Esophagus muscularis mucosa (tissue), 4 donors: ENCODE data around the gene NIP7. TPM values are rescaled to one million over a fixed set of nuclear protein-coding genes. Genes with fewer than 3 reads are reported as not detected.

ENCODE experiments used
- DNase-seq: peaks from one replicate; pipeline ENCODE4 v3.0.0-alpha.2; 2017; ENCODE audit errors: extremely low spot score
- H3K27ac ChIP-seq, 4 donors: fragments of 200-600 bp; sonication (generic); replicated peaks in 1 of 4; 1 replicate in 3 of 4; 2 replicates in 1 of 4; pipeline ENCODE4 v1.5.1; 2016 to 2019; ENCODE audit warnings: mild to moderate bottlenecking in 1 of 4
- H3K27me3 ChIP-seq, 4 donors: fragments of 200-600 bp; sonication (generic); one replicate each; pipeline versions ENCODE4 v1.5.1 to v1.6.0; 2016 to 2019
- H3K36me3 ChIP-seq, 4 donors: fragments of 200-600 bp; sonication (generic); one replicate each; pipeline ENCODE4 v1.5.1; 2016 to 2019
- H3K4me1 ChIP-seq, 4 donors: fragments of 200-600 bp; sonication (generic); one replicate each; pipeline ENCODE4 v1.5.1; 2016 to 2019
- H3K4me3 ChIP-seq, 4 donors: fragments of 200-600 bp; sonication (generic); 1 replicate in 2 of 4; 2 replicates in 2 of 4; pipeline ENCODE4 v1.5.1; 2016 to 2019; ENCODE audit warnings: mild to moderate bottlenecking in 4 of 4, moderate library complexity in 1 of 4
- H3K9me3 ChIP-seq, 4 donors: fragments of 200-600 bp; sonication (generic); 1 replicate in 3 of 4; 2 replicates in 1 of 4; pipeline ENCODE4 v1.5.1; 2016 to 2019
- EP300 ChIP-seq: sonication (generic); formaldehyde crosslinking; IDR thresholded peaks from one replicate; pipeline ENCODE4 v1.6.1; 2017; ENCODE audit warnings: antibody characterized with exemption
- POLR2A ChIP-seq: fragments of 450-650 bp; IDR thresholded peaks from one replicate; pipeline ENCODE4 v1.6.1; 2017; ENCODE audit warnings: antibody characterized with exemption, moderate library complexity, mild to moderate bottlenecking, low read depth
- POLR2AphosphoS5 ChIP-seq, 2 donors: sonication (generic); formaldehyde crosslinking; IDR thresholded peaks; one replicate each; pipeline ENCODE4 v1.6.1; 2017; ENCODE audit warnings: antibody characterized with exemption in 2 of 2
- WGBS: methylation state at CpG from one replicate; pipeline ENCODE4 v1.1.5; 2018; 5-methylcytosine and 5-hydroxymethylcytosine counted together
- intact Hi-C: fragments of 100-400 bp; cut with DNase I; formaldehyde crosslinking; loops from one replicate; pipeline ENCODE4 v1.15.1; 2023
- total RNA-seq, 4 donors: library from RNA; depleted of rRNA; stranded (reverse); fragments of >200 nt; gene quantifications; one replicate each; pipeline versions ENCODE4 v1.1.0 to v1.2.1, GENCODE V29; 2016
- TF ChIP-seq, protein P1 (sequence below), 3 experiments: fragments of 200-600 bp in 2 of 3; fragments of 450-650 bp in 1 of 3; sonication (generic) in 2 of 3; IDR thresholded peaks; one replicate each; pipeline ENCODE4 v1.5.1; 2017 to 2019; ENCODE audit warnings: antibody characterized with exemption in 3 of 3, mild to moderate bottlenecking in 2 of 3, moderate library complexity in 1 of 3

Gene NIP7
- total RNA-seq, 4 donors from 2014 or later = 7.9 to 18.2 (median 11.3) TPM

DNA sequence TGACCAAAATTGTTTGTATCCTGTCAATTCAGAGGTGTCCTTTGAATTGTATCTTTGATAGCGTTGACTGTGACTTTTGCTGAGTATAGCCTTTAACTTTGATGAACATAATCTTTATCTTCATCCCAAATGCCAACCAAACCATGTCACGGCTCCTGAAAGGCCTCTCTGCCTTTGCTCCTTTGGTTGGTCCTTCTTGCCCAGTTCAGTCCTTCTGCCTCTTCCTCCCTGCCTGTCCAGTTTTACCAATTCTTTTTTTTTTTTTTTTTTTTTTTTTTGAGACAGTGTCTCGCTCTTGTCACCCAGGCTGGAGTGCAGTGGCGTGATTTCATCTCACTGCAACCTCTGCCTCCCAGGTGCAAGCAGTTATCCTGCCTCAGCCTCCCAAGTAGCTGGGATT is 41.3 kb upstream of the NIP7 start:
- Histone ChIP-seq H3K36me3 (peaks cover 17 to 80% (median 27%) of the 10 kb centered on the region in 4 donors), H3K27me3 (no peaks in the 10 kb centered on the region), H3K27ac (no peak overlapping the region), H3K4me3 (no peak overlapping the region), H3K9me3 (no peaks in the 10 kb centered on the region), H3K4me1 (no peaks in the 10 kb centered on the region)
- 95% methylated on average over 4 of the region's 4 CpGs for WGBS
- intact Hi-C loops = no loop called here
- no peak for DNase-seq
- TF ChIP-seq, protein P1, sequence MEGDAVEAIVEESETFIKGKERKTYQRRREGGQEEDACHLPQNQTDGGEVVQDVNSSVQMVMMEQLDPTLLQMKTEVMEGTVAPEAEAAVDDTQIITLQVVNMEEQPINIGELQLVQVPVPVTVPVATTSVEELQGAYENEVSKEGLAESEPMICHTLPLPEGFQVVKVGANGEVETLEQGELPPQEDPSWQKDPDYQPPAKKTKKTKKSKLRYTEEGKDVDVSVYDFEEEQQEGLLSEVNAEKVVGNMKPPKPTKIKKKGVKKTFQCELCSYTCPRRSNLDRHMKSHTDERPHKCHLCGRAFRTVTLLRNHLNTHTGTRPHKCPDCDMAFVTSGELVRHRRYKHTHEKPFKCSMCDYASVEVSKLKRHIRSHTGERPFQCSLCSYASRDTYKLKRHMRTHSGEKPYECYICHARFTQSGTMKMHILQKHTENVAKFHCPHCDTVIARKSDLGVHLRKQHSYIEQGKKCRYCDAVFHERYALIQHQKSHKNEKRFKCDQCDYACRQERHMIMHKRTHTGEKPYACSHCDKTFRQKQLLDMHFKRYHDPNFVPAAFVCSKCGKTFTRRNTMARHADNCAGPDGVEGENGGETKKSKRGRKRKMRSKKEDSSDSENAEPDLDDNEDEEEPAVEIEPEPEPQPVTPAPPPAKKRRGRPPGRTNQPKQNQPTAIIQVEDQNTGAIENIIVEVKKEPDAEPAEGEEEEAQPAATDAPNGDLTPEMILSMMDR (IDR thresholded peaks at IDR 0.05) = no peak
- TF ChIP-seq EP300 = no peak
- no peak for TF ChIP-seq POLR2AphosphoS5 (IDR thresholded peaks at IDR 0.05)
- TF ChIP-seq POLR2A = no peak

DNA sequence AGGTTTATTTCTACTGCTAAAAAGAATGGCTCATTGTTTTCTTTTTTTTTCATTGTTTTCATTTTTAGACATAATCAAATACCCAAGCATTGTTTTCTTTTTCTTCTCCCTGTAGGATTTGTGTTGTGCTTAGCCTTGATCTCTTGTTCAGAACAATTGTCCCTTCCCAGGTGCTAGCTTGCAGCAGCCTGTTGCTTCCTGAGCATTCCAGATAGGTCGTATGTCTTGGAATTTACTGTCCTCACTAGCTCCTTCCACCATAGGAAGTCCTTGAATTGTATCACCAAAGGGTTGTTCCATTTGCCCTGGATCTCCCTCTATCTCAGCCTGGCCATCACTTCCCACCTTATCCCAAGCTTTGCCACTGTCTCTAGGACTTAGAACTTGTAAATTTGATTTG is 38.4 kb upstream of the NIP7 start:
- H3K9me3 ChIP-seq = no peaks in the 10 kb centered on the region
- WGBS = 78% methylated on average over 1 of the region's 1 CpG

DNA sequence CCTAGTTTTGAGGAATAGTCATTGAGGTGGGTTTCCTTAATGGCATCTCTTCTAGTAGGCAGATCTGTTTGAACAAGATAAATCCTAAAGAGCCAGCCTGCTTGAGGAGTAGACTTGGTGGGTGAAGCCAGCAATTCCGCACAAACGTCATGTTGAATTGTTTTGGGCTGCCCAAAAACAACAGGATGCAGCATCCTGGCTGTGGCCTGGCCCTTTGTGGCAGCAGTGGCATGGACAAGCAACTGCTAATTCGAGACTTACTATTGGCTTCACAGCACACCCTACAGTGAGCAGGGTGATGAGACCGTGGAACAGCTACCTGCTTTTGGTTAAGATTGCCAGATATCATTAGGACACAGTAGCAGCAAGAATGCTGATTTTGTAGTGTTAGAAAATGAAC is 37.7 kb upstream of the NIP7 start:
- Histone ChIP-seq H3K4me3 (no peak overlapping the region), H3K4me1 (no peaks in the 10 kb centered on the region), H3K27ac (no peak overlapping the region), H3K36me3 (peaks cover 20 to 57% (median 26%) of the 10 kb centered on the region in 4 donors), H3K9me3 (no peaks in the 10 kb centered on the region), H3K27me3 (no peaks in the 10 kb centered on the region)
- DNase-seq = no peak
- 88% methylated on average over 4 of the region's 4 CpGs for WGBS
- intact Hi-C loops = no loop called here
- TF ChIP-seq POLR2AphosphoS5 (IDR thresholded peaks at IDR 0.05) (no peak), EP300 (no peak), POLR2A (no peak)
- TF ChIP-seq, protein P1 (IDR thresholded peaks at IDR 0.05) = no peak

More for the DNA sequence above, 38.4 kb upstream of the NIP7 start:
- H3K27ac ChIP-seq = no peak overlapping the region
- no peaks in the 10 kb centered on the region for H3K27me3 ChIP-seq
- intact Hi-C loops = no loop called here
- DNase-seq = no peak
- TF ChIP-seq POLR2AphosphoS5 (IDR thresholded peaks at IDR 0.05) = no peak
- TF ChIP-seq, protein P1 (IDR thresholded peaks at IDR 0.05) = no peak
- TF ChIP-seq EP300 = no peak
- no peak for TF ChIP-seq POLR2A
- no peak overlapping the region for H3K4me3 ChIP-seq
- H3K4me1 ChIP-seq = no peaks in the 10 kb centered on the region
- H3K36me3 ChIP-seq = peaks cover 20 to 63% (median 26%) of the 10 kb centered on the region in 4 donors

DNA sequence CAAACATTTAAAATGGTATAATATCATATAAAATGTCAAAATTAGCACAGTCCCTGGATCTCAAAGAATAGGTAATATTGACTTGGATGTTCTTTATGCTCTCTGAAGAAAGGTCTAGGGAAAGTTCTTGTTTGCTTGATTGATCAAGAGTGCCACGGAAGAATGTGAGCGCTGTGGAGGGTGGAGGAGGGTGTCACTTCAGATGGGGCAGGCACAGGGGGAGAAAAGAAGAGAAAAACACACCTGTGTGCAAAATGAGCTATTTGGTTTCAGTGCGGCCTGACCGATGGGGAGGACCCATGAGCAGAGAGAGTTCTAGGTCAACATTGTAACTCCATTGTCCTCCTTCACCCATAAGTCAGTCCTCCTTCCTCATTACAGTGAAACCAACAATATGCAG is 37.3 kb upstream of the NIP7 start:
- TF ChIP-seq, protein P1 (IDR thresholded peaks at IDR 0.05) = no peak
- TF ChIP-seq POLR2A (no peak), POLR2AphosphoS5 (IDR thresholded peaks at IDR 0.05) (no peak), EP300 (no peak)
- Histone ChIP-seq H3K4me3 (no peak overlapping the region), H3K9me3 (no peaks in the 10 kb centered on the region), H3K4me1 (no peaks in the 10 kb centered on the region), H3K27me3 (no peaks in the 10 kb centered on the region), H3K36me3 (peaks cover 20 to 55% (median 26%) of the 10 kb centered on the region in 4 donors), H3K27ac (no peak overlapping the region)
- intact Hi-C loops = no loop called here
- DNase-seq = no peak
- WGBS = 89% methylated on average over 4 of the region's 4 CpGs

DNA sequence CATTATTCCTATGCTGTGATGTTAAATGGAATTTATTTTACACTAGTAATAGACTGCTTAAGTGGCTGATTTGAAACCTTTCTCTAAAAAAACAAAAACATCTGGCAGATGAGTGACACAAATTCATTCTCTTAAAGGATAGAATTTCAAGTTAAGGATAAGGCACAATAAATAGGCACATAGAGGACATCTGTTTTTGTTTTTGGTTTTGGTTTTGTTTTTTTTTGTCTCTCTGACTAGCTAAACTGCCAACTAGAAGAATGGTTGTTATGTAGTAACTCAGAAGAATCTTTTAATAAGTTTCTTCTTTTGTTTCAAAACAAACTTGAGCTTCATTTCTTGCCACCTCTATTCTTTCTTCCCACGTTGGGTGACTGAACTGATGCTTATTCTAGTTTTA is 33.5 kb upstream of the NIP7 start:
- H3K27me3 ChIP-seq = no peaks in the 10 kb centered on the region
- H3K36me3 ChIP-seq = peaks cover 1 to 21% (median 8%) of the 10 kb centered on the region in 4 donors
- DNase-seq = no peak
- TF ChIP-seq, protein P1 (IDR thresholded peaks at IDR 0.05) = no peak
- H3K4me3 ChIP-seq = no peak overlapping the region
- no peaks in the 10 kb centered on the region for H3K9me3 ChIP-seq
- H3K27ac ChIP-seq = no peak overlapping the region
- intact Hi-C loops = no loop called here
- peaks cover 0 to 7% (median 6%) of the 10 kb centered on the region in 4 donors for H3K4me1 ChIP-seq
- 76% methylated on average over 1 of the region's 1 CpG for WGBS
